NCI-H1105 treated with DMSO at 0.1 percent for 48 hours (cell line): ENCODE results near the gene RIOX2.

Experiments
- DNase-seq: peaks from one replicate; lab custom pipeline; 2025; lab: John Stamatoyannopoulos, UW

RIOX2 gene

GRCh38 chr3:97990624-97991292, 18.5 kb upstream of the RIOX2 start:
- no peak for DNase-seq

- DNase-seq: no peak
Measured at GRCh38 chr3:97988784-97989568, 16.7 kb upstream of the RIOX2 start.

GRCh38 chr3:97987306-97987705, 15.1 kb upstream of the RIOX2 start:
- DNase-seq: no peak

GRCh38 chr3:97983933-97984491, 11.8 kb upstream of the RIOX2 start:
- no peak for DNase-seq

GRCh38 chr3:97981886-97982285, 9.7 kb upstream of the RIOX2 start:
- no peak for DNase-seq

GRCh38 chr3:97979610-97980009, 7.4 kb upstream of the RIOX2 start:
- no peak for DNase-seq

- DNase-seq: no peak
Measured at GRCh38 chr3:97975466-97975865, 3.2 kb upstream of the RIOX2 start.

GRCh38 chr3:97974996-97975395, 2.8 kb upstream of the RIOX2 start:
- no peak for DNase-seq

- no peak for DNase-seq
Measured at GRCh38 chr3:97972976-97973375, 745 bp upstream of the RIOX2 start.

- peak; percentile 9 for DNase-seq
Measured at GRCh38 chr3:97970956-97971620, 1.1 kb downstream of the RIOX2 start.

GRCh38 chr3:97970156-97970555, 2.1 kb downstream of the RIOX2 start:
- DNase-seq: no peak

- no peak for DNase-seq
Measured at GRCh38 chr3:97969541-97969940, 2.7 kb downstream of the RIOX2 start.

GRCh38 chr3:97968376-97968775, 3.9 kb downstream of the RIOX2 start:
- DNase-seq: no peak

- DNase-seq: no peak
Measured at GRCh38 chr3:97967966-97968365, 4.3 kb downstream of the RIOX2 start.

- DNase-seq: no peak
Measured at GRCh38 chr3:97960993-97961766, 11.1 kb downstream of the RIOX2 start.

GRCh38 chr3:97960551-97960950, 11.7 kb downstream of the RIOX2 start:
- DNase-seq: no peak

GRCh38 chr3:97959872-97960271, 12.4 kb downstream of the RIOX2 start:
- no peak for DNase-seq

GRCh38 chr3:97958796-97959195, 13.4 kb downstream of the RIOX2 start:
- DNase-seq: no peak

GRCh38 chr3:97958396-97958795, 13.8 kb downstream of the RIOX2 start:
- no peak for DNase-seq

- no peak for DNase-seq
Measured at GRCh38 chr3:97957617-97958311, 14.5 kb downstream of the RIOX2 start.

- no peak for DNase-seq
Measured at GRCh38 chr3:97956051-97956450, 16.2 kb downstream of the RIOX2 start.
